ENCODE results near the gene ZSCAN5B. TPM values are rescaled to one million over a fixed set of nuclear protein-coding genes. Genes with fewer than 3 reads are reported as not detected.

ZSCAN5B gene
- total RNA-seq, 1 experiment from 2014 or later: not detected

- TF ChIP-seq PRDM15 (CRISPR knock-in tag; IDR thresholded peaks at IDR 0.05) (no peak), RORB (CRISPR knock-in tag; IDR thresholded peaks at IDR 0.05) (no peak), NR2C2 (CRISPR knock-in tag; IDR thresholded peaks at IDR 0.05) (no peak), MXD4 (CRISPR knock-in tag; IDR thresholded peaks at IDR 0.05; ENCODE audit: borderline replicate concordance) (no peak), ZNF671 (CRISPR knock-in tag; IDR thresholded peaks at IDR 0.05) (no peak), CBFB (CRISPR knock-in tag; IDR thresholded peaks at IDR 0.05; ENCODE audit: low read depth) (no peak), GRHL2 (CRISPR knock-in tag; IDR thresholded peaks at IDR 0.05; ENCODE audit: insufficient replicate concordance, severe bottlenecking) (no peak), EMX1 (CRISPR knock-in tag; IDR thresholded peaks at IDR 0.05) (no peak), CREM (CRISPR knock-in tag; IDR thresholded peaks at IDR 0.05) (no peak), HMGA2 (CRISPR knock-in tag; IDR thresholded peaks at IDR 0.05) (no peak), ATF2 (CRISPR knock-in tag; IDR thresholded peaks at IDR 0.05; ENCODE audit: borderline replicate concordance, low read depth) (no peak), PREB (CRISPR knock-in tag; IDR thresholded peaks at IDR 0.05; ENCODE audit: borderline replicate concordance) (no peak), SMAD4 (CRISPR knock-in tag; IDR thresholded peaks at IDR 0.05) (no peak), ATF6 (CRISPR knock-in tag; IDR thresholded peaks at IDR 0.05) (no peak)
These were observed 6.5 kb downstream of the ZSCAN5B start (continued) for GRCh38 chr19:56191115-56191514.

- Mint-ChIP-seq H3K27me3 (ENCODE audit: low read depth) (peaks cover 7% of the 10 kb centered on the region), H3K9me3 (no peaks in the 10 kb centered on the region), H3K27ac (no peak overlapping the region), H3K36me3 (no peaks in the 10 kb centered on the region), H3K4me1 (no peaks in the 10 kb centered on the region), H3K4me3 (no peak overlapping the region)
- ATAC-seq (peak; percentile 39; the same call in 1 of the 2 replicates), DNase-seq (ENCODE audit: low spot score) (no peak)
- POLR2A ChIA-PET: no interaction called here
- TF ChIP-seq NR3C1 (CRISPR knock-in tag; conservative IDR thresholded peaks at IDR 0.05; ENCODE audit: low read depth): no peak
- TF ChIP-seq MXD4 (CRISPR knock-in tag; IDR thresholded peaks at IDR 0.05; ENCODE audit: borderline replicate concordance): no peak
- no peak for TF ChIP-seq SOX15 (CRISPR knock-in tag; IDR thresholded peaks at IDR 0.05)
- TF ChIP-seq ZNF219 (CRISPR knock-in tag; IDR thresholded peaks at IDR 0.05; ENCODE audit: borderline replicate concordance): no peak
- CTCF ChIA-PET: no interaction called here
These were observed 7.8 kb downstream of the ZSCAN5B start for GRCh38 chr19:56189785-56190184.

Data from WTC11 (cell line).